ENCODE measurements around the gene TSPOAP1. TPM values are rescaled to one million over a fixed set of nuclear protein-coding genes. Genes with fewer than 3 reads are reported as not detected.

Gene TSPOAP1
- total RNA-seq, 1 experiment from 2014 or later: 4.3 TPM

DNA sequence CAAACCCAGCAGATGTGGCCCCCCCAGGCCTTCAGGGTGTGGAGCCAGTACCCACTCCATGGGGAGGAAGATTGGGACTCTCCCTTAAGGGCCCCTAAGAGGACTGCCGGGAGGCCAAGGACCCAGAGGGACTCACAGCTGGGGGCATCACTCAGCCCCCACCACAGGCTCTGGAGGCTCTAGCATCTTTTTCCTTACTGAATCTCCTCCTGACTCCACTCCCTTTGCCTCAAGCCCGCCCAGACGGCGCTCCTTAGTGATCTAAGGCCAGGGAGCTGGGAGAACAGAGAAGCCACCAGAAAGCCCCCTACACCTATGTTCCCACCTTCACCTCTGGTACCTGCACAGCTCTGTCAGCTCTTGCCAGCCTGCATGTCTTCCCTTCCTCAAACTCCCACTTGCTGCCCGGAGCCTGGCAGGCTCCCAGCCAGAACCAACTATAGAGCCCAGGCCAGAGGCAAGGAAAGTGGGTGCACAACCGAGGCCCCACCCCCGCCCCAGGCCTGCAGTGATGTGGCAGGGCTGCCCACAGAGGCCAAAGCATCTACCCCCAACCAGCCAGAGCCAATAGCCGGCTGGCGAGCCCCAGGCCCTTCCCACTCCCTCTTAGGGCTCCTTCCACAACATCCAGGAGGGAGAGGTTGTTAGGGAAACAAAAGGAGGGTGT lies 25.5 kb downstream of the TSPOAP1 start:
- ATAC-seq: no peak
- POLR2A ChIA-PET (ENCODE audit: unreplicated experiment): no interaction called here

DNA sequence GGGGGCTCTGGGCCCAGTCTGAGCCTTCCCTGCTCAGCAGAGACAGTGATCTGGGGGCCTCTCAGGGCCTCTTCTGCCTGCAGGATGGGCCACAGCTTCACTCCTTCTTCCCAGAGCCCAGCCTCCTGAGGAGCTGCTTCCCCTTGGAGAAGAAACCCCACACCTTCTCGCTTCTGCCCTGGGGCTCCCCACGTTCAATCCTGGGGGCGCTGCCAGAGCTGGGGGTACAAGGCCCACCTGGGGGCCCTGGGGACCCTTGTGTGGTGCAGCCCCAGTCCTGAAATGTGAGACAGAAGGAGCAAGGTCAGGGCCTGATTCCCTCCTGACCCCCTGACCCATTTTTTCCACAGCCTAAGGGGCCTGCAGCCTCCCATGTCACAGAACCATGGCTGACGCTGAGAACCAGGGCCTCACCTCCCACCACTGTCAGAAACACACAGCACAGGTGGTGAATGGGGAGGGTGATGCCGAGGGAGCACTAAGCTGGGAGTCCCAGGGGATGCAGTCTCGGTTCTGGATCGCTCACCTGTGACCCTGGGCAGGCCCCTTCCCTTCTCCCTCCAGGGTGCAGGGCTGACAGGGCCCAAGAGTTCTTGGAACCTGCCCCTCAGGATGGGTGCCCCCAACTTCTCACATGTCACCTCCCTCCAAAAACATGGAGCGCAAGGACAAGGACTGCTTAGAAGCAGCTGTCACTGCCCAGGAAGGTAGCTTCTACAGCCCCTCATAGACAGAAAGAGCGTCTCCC lies 26.2 kb downstream of the TSPOAP1 start:
- ChIA-PET POLR2A (ENCODE audit: unreplicated experiment) (no interaction called here), CTCF (interaction anchor here (0.5 to 0.6 kb wide), 2 partner anchors 452 to 851 kb away, joined by 5 to 7 read pairs; no protein-coding TSS in a partner anchor)
- no peak for ATAC-seq
- Histone ChIP-seq H3F3A (ENCODE audit: low read length, unreplicated experiment) (no peaks in the 10 kb centered on the region), H2AFZ (ENCODE audit: low read length) (no peak overlapping the region), H3K36me3 (ENCODE audit: low read depth, low read length) (no peaks in the 10 kb centered on the region), H3K9ac (ENCODE audit: low read length) (no peak overlapping the region), H3K4me1 (ENCODE audit: insufficient read depth, low read length) (no peaks in the 10 kb centered on the region), H3K27ac (ENCODE audit: low read length) (no peak overlapping the region), H3K4me2 (ENCODE audit: low read length) (no peak overlapping the region), H4K20me1 (ENCODE audit: low read length) (no peaks in the 10 kb centered on the region), H3K27me3 (ENCODE audit: low read length) (peaks cover 11% of the 10 kb centered on the region), H3K9me3 (ENCODE audit: low read length) (no peaks in the 10 kb centered on the region), H3K4me3 (ENCODE audit: low read length) (no peak overlapping the region), H3K79me2 (ENCODE audit: low read length) (no peaks in the 10 kb centered on the region), H3K9me2 (replicated peaks; ENCODE audit: low read length) (no peaks in the 10 kb centered on the region)
- DNase-seq: no peak
- intact Hi-C loops (cut with micrococcal nuclease): no loop called here
- TF ChIP-seq, protein P1, sequence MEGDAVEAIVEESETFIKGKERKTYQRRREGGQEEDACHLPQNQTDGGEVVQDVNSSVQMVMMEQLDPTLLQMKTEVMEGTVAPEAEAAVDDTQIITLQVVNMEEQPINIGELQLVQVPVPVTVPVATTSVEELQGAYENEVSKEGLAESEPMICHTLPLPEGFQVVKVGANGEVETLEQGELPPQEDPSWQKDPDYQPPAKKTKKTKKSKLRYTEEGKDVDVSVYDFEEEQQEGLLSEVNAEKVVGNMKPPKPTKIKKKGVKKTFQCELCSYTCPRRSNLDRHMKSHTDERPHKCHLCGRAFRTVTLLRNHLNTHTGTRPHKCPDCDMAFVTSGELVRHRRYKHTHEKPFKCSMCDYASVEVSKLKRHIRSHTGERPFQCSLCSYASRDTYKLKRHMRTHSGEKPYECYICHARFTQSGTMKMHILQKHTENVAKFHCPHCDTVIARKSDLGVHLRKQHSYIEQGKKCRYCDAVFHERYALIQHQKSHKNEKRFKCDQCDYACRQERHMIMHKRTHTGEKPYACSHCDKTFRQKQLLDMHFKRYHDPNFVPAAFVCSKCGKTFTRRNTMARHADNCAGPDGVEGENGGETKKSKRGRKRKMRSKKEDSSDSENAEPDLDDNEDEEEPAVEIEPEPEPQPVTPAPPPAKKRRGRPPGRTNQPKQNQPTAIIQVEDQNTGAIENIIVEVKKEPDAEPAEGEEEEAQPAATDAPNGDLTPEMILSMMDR (conservative IDR thresholded peaks at IDR 0.05; ENCODE audit: low read depth, low read length): no peak
- no TSS peak for BruUV-seq (replicated peaks)

More for the DNA sequence above, 25.5 kb downstream of the TSPOAP1 start:
- intact Hi-C loops (cut with micrococcal nuclease): no loop called here
- Histone ChIP-seq H4K20me1 (ENCODE audit: low read length) (no peaks in the 10 kb centered on the region), H3F3A (ENCODE audit: low read length, unreplicated experiment) (no peaks in the 10 kb centered on the region), H3K4me3 (ENCODE audit: low read length) (no peak overlapping the region), H2AFZ (ENCODE audit: low read length) (no peak overlapping the region), H3K9me3 (ENCODE audit: low read length) (no peaks in the 10 kb centered on the region), H3K9ac (ENCODE audit: low read length) (no peak overlapping the region), H3K4me1 (ENCODE audit: insufficient read depth, low read length) (no peaks in the 10 kb centered on the region), H3K27me3 (ENCODE audit: low read length) (peaks cover 11% of the 10 kb centered on the region), H3K79me2 (ENCODE audit: low read length) (no peaks in the 10 kb centered on the region), H3K4me2 (ENCODE audit: low read length) (no peak overlapping the region), H3K27ac (ENCODE audit: low read length) (no peak overlapping the region), H3K9me2 (replicated peaks; ENCODE audit: low read length) (no peaks in the 10 kb centered on the region), H3K36me3 (ENCODE audit: low read depth, low read length) (no peaks in the 10 kb centered on the region)
- BruUV-seq (replicated peaks): no TSS peak
- TF ChIP-seq, protein P1 (conservative IDR thresholded peaks at IDR 0.05; ENCODE audit: low read depth, low read length): no peak
- TF ChIP-seq EZH2phosphoT487 (IDR thresholded peaks at IDR 0.05; ENCODE audit: borderline replicate concordance, low read length) (no peak), EZH2 (IDR thresholded peaks at IDR 0.05; ENCODE audit: low read length, unreplicated experiment) (no peak)
- no peak for DNase-seq
- CTCF ChIA-PET: interaction anchor here (0.5 to 0.6 kb wide), 2 partner anchors 452 to 851 kb away, joined by 5 to 7 read pairs; no protein-coding TSS in a partner anchor

Measured in PC-3 (cell line).